GM19467 (cell line): ENCODE data around the gene PHF20.
"Not testable (repeated sequence)": the region's sequence is repeated elsewhere in the genome, so short reads cannot be mapped to it uniquely, and the experiment has no call there.

Experiments
- ATAC-seq: cut with Tn5 transposase; IDR thresholded peaks from one replicate; pipeline ENCODE4 v1.9.1; 2021; ENCODE audit warnings: mild to moderate bottlenecking, moderate library complexity; ENCODE audit not compliant: unreplicated experiment

The PHF20 gene

DNA sequence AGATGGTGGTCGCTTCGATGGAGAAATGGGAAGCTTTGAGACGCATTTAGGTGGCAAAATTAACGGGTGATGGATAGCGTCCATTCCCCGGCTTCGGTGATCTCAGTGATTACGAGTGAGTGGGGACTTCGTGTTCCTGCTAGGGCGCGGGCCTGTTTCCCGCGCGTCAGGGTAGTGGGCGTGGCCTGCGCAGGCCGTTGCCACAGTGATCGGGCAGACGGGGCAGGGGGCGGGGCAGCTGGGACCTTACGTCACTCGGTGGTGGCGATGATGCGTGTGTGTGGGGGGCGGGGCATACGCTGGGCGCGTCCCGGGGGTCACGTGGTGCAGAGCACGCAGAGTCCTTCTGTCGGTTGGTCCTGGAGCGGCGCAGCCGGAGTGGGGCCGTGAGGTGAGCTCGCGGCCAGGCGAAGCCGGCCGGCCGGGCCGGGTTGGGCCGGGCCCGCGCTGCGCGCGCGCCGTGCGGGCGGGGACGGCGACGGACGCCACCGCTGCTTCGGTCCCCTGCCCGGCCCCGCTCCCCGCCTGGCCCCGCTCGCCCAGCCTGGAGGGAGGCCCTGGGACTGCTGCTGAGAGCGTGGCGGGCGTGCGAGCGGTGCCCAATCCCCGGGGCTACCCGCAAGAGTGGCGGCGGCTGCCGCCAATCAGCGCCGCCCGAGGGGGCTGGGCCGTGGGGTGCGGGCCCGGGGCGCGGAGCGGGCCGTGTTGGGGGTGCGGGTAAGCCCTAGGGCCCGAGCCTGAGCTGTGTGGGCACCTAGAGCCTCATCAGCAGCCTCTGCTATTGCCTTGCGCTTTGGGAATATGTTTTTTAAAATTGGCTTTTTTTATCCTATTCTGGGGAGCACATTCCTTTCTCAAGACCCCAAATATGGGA is at the start of gene PHF20:
PHF20 (plus strand) TSS at position 327 of the 874 bp plus-strand sequence. CDS start 29,508 bp downstream, outside the sequence.
- peak; percentile 80 for ATAC-seq

DNA sequence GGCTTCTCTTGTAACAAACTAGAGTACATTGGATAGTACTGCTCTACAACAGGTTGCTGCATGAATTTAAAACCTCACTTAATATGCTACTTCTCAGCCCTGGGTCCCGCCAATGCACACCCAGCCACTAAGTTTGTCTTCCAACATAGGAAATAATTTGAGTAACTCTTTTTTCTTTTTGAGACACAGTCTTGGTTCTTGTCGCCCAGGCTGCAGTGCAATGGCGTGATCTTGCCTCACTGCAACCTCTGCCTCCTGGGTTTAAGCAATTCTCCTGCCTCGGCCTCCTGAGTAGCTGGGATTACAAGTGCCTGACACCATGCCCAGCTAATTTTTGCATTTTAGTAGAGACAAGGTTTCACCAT is 48.6 kb upstream of the PHF20 start:
- not testable (repeated sequence) for ATAC-seq

GRCh38 chr20:35723652-35724320 is 48.0 kb upstream of the PHF20 start:
- not testable (repeated sequence) for ATAC-seq

DNA sequence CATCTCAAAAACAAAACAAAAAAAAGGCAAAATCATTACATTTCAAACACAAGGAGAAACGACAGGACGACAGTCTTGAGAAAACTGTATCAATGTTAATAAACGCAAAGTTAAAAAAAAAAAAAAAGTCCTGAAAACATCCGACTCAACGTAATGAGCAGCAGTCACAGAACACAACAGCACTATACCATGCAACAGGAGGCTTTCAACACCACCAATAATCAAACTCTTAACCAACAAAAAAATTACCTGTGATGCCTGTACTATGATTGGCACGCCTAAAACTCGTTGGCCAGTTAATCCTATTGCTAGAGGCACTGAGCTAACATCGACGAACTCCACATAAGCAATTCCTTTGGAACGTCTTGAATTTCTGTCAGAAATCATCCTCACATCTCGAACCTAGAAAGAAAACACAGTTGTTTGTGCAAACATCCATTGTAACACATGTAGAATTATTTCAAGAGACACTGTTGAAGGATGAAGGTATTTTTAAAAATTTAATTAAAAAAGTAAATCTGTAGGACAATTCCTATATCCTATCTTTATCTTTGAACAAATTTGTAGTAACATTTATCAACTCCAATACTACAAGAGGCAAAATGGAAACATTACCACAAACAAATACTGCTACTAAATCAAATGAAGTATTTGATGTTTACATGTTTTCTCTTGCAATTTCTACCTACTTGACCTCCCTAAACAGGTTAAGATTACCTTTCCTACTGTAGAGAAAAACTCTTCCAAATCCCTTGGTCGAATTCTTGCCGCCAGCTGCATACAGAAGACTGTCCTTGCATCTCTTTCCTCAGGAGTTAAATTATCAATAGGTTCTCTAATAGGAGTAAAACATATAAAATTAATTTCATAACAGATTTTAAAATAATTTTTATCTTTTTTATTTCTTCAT is 47.2 kb upstream of the PHF20 start:
- no peak for ATAC-seq

- ATAC-seq, result no peak
These were observed 44.7 kb upstream of the PHF20 start for GRCh38 chr20:35726842-35727711.

DNA sequence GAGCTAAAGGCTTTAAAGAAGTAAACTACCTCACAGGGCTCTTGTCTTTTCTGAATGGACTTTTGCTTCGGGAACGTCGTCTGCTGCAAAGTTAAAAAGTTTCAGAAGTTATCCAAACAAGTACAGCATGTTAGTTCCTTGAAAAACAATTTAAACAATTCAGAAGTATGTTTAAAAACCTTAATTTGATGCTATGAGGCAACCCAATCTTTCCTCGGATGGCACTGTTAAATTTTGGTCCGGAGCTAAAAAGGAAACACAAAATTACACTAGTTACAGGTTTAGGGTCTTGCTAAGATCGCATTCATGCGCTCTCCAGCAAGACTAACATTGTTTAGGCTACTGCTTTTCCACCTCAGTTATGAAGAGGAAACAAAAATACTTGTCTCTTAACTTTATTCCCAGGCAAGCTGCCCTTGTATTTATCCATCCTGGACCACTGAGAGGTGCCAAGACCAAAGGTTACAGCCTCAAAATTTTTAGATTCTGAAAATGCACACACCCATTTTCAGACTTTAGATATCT is 42.5 kb upstream of the PHF20 start:
- no peak for ATAC-seq

GRCh38 chr20:35729836-35730582 is 41.8 kb upstream of the PHF20 start:
- no peak for ATAC-seq

- ATAC-seq, result no peak
These were observed 41.0 kb upstream of the PHF20 start for GRCh38 chr20:35730583-35731468.

- ATAC-seq, result no peak
These were observed 40.4 kb upstream of the PHF20 start for GRCh38 chr20:35731469-35731788.

- ATAC-seq, result no peak
These were observed 39.8 kb upstream of the PHF20 start for GRCh38 chr20:35731862-35732643.

- no peak for ATAC-seq
These were observed 39.2 kb upstream of the PHF20 start for GRCh38 chr20:35732644-35732982.

DNA sequence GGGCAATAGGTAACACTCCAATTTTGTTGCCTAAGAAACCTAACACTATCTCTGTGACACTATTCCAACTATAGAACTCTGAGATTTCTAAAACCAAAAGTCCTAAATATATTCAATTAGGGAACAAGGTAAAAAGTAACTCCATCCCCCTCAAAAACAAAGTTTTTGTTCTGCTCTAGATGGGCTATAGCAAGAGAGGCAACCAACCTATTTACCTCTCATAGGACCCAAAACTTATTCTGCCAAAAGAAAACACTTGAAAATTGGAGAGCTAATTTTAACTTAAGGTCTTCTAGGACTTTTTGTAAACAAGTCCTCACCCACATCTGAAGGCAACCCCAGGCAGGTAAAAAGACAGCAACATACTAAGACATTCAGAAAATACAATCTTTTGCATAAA is 37.4 kb upstream of the PHF20 start:
- no peak for ATAC-seq

DNA sequence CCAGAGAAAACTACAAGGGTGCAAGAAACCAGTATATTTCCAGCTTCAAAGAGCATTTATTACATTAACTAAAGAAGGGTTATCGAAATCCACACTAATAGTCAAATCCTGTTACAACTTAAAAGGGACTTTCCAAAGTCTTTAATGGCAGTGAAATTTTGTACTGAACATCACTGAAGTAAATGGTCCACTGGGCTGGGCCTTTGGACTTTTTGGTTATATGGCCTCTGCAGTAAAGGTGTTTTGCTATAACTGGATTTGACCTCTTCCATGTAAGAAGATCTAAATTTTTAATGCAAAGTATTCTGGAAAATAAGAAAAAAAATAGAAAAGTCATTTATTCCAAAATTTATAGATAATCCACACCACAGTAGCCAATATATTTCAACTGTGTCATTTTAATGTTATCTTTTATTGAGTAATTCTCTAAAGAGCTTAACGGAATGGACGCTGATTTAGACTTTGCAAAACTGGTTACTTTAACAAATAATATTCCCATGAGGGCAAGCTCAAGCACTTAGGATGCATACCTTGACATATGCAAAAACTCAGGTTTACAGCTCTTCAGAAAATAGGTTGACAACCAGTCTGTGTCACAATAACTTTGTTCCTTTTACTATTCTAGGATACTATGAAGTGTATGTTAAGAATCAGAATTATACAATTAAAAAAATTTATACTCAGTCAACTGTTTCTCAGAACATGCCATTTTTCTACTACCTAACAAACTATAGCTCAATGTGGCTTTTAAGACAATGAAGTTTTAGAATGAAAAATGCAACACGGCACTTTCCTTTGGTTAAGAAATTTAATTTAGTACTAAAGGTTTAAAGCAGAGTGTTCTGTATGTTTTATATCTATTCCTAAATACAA is 36.8 kb upstream of the PHF20 start:
- no peak for ATAC-seq

DNA sequence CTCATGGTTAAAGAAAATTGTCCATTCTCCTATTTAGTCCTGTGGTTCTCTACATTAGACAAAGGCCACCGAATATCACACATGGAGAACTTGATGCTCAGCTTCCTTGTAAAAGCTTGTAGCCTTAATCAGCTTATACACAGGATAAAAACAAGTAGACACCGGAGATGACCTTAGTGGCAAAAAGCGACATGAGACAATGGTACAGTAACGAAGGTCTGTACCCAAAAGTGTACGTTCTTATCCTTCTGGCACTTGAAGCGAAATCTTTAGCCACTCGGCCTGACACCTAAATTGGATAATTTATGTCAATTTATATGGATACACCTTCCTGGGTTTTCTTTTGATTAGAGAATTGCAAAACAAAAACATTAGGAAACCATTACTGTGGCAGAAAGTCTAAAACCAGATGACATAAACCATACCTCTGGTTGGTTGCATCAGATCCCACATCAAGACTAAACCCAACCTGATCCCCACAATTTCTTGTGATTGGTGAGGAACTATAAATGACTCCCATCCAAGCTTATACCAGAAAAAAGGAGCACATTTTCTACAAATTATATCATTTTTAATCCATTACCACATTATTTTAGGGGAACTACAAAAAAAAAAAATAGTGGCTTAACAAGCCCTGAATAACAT is 35.9 kb upstream of the PHF20 start:
- no peak for ATAC-seq

- ATAC-seq, result no peak
These were observed 33.9 kb upstream of the PHF20 start for GRCh38 chr20:35737865-35738333.
